ENCODE measurements around the gene C1QL1. TPM values are rescaled to one million over a fixed set of nuclear protein-coding genes. Genes with fewer than 3 reads are reported as not detected.

C1QL1 gene
- total and polyA plus RNA-seq, 9 donors, result 0.20 to 6.0 (median 0.87) TPM; not detected in 3

GRCh38 chr17:44983563-44983962 lies 15.5 kb upstream of the C1QL1 start:
- TF ChIP-seq CTCF (IDR thresholded peaks at IDR 0.05) (no peak), POLR2A (IDR thresholded peaks at IDR 0.05) (no peak), EP300 (IDR thresholded peaks at IDR 0.05) (no peak)
- H3K27ac ChIP-seq, result no peak overlapping the region
- DNase-seq, result no peak
- no peak overlapping the region for H3K4me3 ChIP-seq
- peaks cover 12% of the 10 kb centered on the region for H3K4me1 ChIP-seq (ENCODE audit: insufficient read depth)
- no peaks in the 10 kb centered on the region for H3K9me3 ChIP-seq
- intact Hi-C loops (cut with DNase I), result no loop called here
- no peaks in the 10 kb centered on the region for H3K27me3 ChIP-seq
- WGBS, 3 donors, result 92 to 93% (median 92%) methylated on average over 4 of the region's 4 CpGs
- no peaks in the 10 kb centered on the region for H3K36me3 ChIP-seq

- Histone ChIP-seq H3K4me3 (no peak overlapping the region), H3K27ac (no peak overlapping the region), H3K27me3 (no peaks in the 10 kb centered on the region), H3K4me1 (ENCODE audit: insufficient read depth) (peaks cover 20% of the 10 kb centered on the region), H3K36me3 (no peaks in the 10 kb centered on the region), H3K9me3 (no peaks in the 10 kb centered on the region)
- 94 to 97% (median 97%) methylated on average over 3 of the region's 3 CpGs for WGBS, 3 donors
- DNase-seq, result no peak
- TF ChIP-seq CTCF (IDR thresholded peaks at IDR 0.05), result no peak
- no peak for TF ChIP-seq POLR2A (IDR thresholded peaks at IDR 0.05)
- no peak for TF ChIP-seq EP300 (IDR thresholded peaks at IDR 0.05)
- intact Hi-C loops (cut with DNase I), result no loop called here
Measured at GRCh38 chr17:44982113-44982702, 14.1 kb upstream of the C1QL1 start.

GRCh38 chr17:44981221-44981968 lies 13.3 kb upstream of the C1QL1 start:
- Histone ChIP-seq H3K27ac (peak overlapping the region in 1 of 2 donors; percentile 19), H3K4me3 (no peak overlapping the region), H3K36me3 (no peaks in the 10 kb centered on the region), H3K4me1 (ENCODE audit: insufficient read depth) (peaks cover 24% of the 10 kb centered on the region), H3K9me3 (no peaks in the 10 kb centered on the region), H3K27me3 (no peaks in the 10 kb centered on the region)
- no peak for TF ChIP-seq CTCF (IDR thresholded peaks at IDR 0.05)
- 23 to 45% (median 34%) methylated on average over 12 of the region's 12 CpGs for WGBS, 3 donors
- intact Hi-C loops (cut with DNase I), result no loop called here
- DNase-seq, result no peak

GRCh38 chr17:44979426-44979995 lies 11.4 kb upstream of the C1QL1 start:
- no peaks in the 10 kb centered on the region for H3K36me3 ChIP-seq
- H3K27me3 ChIP-seq, result no peaks in the 10 kb centered on the region
- H3K4me1 ChIP-seq (ENCODE audit: insufficient read depth), result peaks cover 24% of the 10 kb centered on the region
- WGBS, 3 donors, result 11 to 12% (median 11%) methylated on average over 9 of the region's 9 CpGs
- H3K4me3 ChIP-seq, result no peak overlapping the region
- DNase-seq, result peak; percentile 68 to 80 (median 78)
- H3K9me3 ChIP-seq, result no peaks in the 10 kb centered on the region
- TF ChIP-seq CTCF (IDR thresholded peaks at IDR 0.05) (no peak), POLR2A (IDR thresholded peaks at IDR 0.05) (no peak), EP300 (IDR thresholded peaks at IDR 0.05) (no peak)
- H3K27ac ChIP-seq, result peak overlapping the region; percentile 37 to 64
- intact Hi-C loops (cut with DNase I), result loop anchor here in 1 of 4 donors (5.0 kb wide), 1 partner anchor 33 kb away; no protein-coding TSS in a partner anchor

Data from ovary (tissue), 9 donors.